Measurements from ENCODE around the gene MKI67. TPM values are rescaled to one million over a fixed set of nuclear protein-coding genes. Genes with fewer than 3 reads are reported as not detected.

The MKI67 gene
- total RNA-seq, 1 donor = 2.5 TPM

GRCh38 chr10:128069351-128070051 is 56.7 kb downstream of the MKI67 start:
- Histone ChIP-seq H3K4me3 (ENCODE audit: insufficient read depth, low read length) (no peak overlapping the region), H2AFZ (ENCODE audit: low read length) (no peak overlapping the region), H3K27ac (ENCODE audit: low read depth, low read length) (no peak overlapping the region), H3K27me3 (ENCODE audit: insufficient read depth, low read length) (no peaks in the 10 kb centered on the region), H3K9me3 (ENCODE audit: low read depth, low read length) (no peaks in the 10 kb centered on the region), H3K36me3 (ENCODE audit: insufficient read depth, low read length) (peaks cover 9% of the 10 kb centered on the region), H4K20me1 (ENCODE audit: insufficient read depth, low read length) (no peaks in the 10 kb centered on the region), H3K4me1 (ENCODE audit: insufficient read depth, low read length) (peaks cover 13% of the 10 kb centered on the region), H3K4me2 (ENCODE audit: insufficient read depth, low read length) (peak overlapping the region; percentile 59), H3K79me2 (ENCODE audit: insufficient read depth, low read length) (no peaks in the 10 kb centered on the region)
- peak; percentile 97 for DNase-seq (ENCODE audit: insufficient read length, low spot score, missing footprints)
- TF ChIP-seq CTCF (IDR thresholded peaks at IDR 0.05; ENCODE audit: extremely low read depth, low read depth, low read length) = peak; percentile 83

GRCh38 chr10:128068398-128069285 is 57.6 kb downstream of the MKI67 start:
- H3K4me3 ChIP-seq (ENCODE audit: insufficient read depth, low read length) = no peak overlapping the region
- no peak for TF ChIP-seq CTCF (IDR thresholded peaks at IDR 0.05; ENCODE audit: extremely low read depth, low read depth, low read length)
- H2AFZ ChIP-seq (ENCODE audit: low read length) = no peak overlapping the region

GRCh38 chr10:128067691-128068397 is 58.4 kb downstream of the MKI67 start:
- DNase-seq (ENCODE audit: insufficient read length, low spot score, missing footprints) = peak; percentile 38
- H3K27me3 ChIP-seq (ENCODE audit: insufficient read depth, low read length) = no peaks in the 10 kb centered on the region
- no peak overlapping the region for H3K4me3 ChIP-seq (ENCODE audit: insufficient read depth, low read length)
- H3K4me1 ChIP-seq (ENCODE audit: insufficient read depth, low read length) = peaks cover 23% of the 10 kb centered on the region
- H4K20me1 ChIP-seq (ENCODE audit: insufficient read depth, low read length) = no peaks in the 10 kb centered on the region
- no peak overlapping the region for H3K4me2 ChIP-seq (ENCODE audit: insufficient read depth, low read length)
- no peaks in the 10 kb centered on the region for H3K79me2 ChIP-seq (ENCODE audit: insufficient read depth, low read length)
- H3K9me3 ChIP-seq (ENCODE audit: low read depth, low read length) = no peaks in the 10 kb centered on the region
- H3K27ac ChIP-seq (ENCODE audit: low read depth, low read length) = no peak overlapping the region
- no peak for TF ChIP-seq CTCF (IDR thresholded peaks at IDR 0.05; ENCODE audit: extremely low read depth, low read depth, low read length)
- H3K36me3 ChIP-seq (ENCODE audit: insufficient read depth, low read length) = peaks cover 16% of the 10 kb centered on the region
- no peak overlapping the region for H2AFZ ChIP-seq (ENCODE audit: low read length)

More at GRCh38 chr10:128068398-128069285, 57.6 kb downstream of the MKI67 start:
- Histone ChIP-seq H3K79me2 (ENCODE audit: insufficient read depth, low read length) (no peaks in the 10 kb centered on the region), H3K9me3 (ENCODE audit: low read depth, low read length) (no peaks in the 10 kb centered on the region), H4K20me1 (ENCODE audit: insufficient read depth, low read length) (no peaks in the 10 kb centered on the region), H3K27ac (ENCODE audit: low read depth, low read length) (no peak overlapping the region), H3K27me3 (ENCODE audit: insufficient read depth, low read length) (no peaks in the 10 kb centered on the region), H3K4me1 (ENCODE audit: insufficient read depth, low read length) (peaks cover 21% of the 10 kb centered on the region), H3K4me2 (ENCODE audit: insufficient read depth, low read length) (no peak overlapping the region), H3K36me3 (ENCODE audit: insufficient read depth, low read length) (peaks cover 9% of the 10 kb centered on the region)
- DNase-seq (ENCODE audit: insufficient read length, low spot score, missing footprints) = peak; percentile 11

Measured in osteoblast (primary cell).